HG02870 (cell line): ENCODE data around the gene POC1A.

Source experiments
- ATAC-seq: cut with Tn5 transposase; IDR thresholded peaks from one replicate; pipeline ENCODE4 v1.9.1; 2021; ENCODE audit warnings: mild to moderate bottlenecking, moderate library complexity; ENCODE audit not compliant: unreplicated experiment

POC1A gene

GRCh38 chr3:52070724-52071621 lies 83.2 kb downstream of the POC1A start:
- ATAC-seq = no peak

DNA sequence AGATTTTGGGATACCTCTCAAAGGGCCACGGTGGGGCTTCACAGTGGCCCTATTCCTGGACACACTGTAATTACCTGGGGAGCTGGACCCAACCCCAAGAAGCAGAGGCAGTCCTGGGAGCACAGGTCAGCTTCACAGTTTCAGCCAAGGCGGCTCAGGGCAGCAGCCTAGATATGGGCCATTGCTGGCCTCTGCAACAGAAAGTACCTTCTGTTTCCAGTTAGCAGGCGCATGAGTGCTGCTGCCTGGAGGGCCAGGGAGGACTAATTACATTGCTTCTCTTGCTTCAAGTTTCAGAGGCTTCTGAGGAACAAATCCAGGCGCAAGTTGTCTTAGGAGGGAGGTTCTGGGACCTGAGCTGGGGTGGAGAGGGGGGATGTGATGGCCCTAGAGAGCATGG lies 84.4 kb downstream of the POC1A start:
- no peak for ATAC-seq

DNA sequence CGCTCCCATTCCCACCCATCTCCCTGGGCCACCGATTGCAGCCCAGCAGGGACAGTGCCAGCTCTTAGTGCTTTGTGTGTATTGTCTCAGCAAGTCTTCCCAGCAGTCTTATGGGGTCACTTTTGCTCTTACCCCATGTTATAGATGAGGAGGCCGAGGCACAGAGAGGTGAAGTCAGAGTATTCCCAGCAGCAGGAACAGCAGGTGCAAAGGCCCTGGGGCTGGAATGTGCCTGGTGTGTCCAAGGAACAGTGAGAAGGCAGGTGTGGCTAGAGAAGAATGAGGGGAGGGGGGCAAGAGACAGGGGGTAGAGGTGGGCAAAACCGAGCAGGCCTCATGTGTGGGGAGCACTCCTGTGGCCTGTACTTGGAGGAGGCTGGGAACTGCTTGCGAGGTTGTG lies 85.1 kb downstream of the POC1A start:
- ATAC-seq = no peak

GRCh38 chr3:52068730-52069129 lies 85.5 kb downstream of the POC1A start:
- ATAC-seq = no peak

DNA sequence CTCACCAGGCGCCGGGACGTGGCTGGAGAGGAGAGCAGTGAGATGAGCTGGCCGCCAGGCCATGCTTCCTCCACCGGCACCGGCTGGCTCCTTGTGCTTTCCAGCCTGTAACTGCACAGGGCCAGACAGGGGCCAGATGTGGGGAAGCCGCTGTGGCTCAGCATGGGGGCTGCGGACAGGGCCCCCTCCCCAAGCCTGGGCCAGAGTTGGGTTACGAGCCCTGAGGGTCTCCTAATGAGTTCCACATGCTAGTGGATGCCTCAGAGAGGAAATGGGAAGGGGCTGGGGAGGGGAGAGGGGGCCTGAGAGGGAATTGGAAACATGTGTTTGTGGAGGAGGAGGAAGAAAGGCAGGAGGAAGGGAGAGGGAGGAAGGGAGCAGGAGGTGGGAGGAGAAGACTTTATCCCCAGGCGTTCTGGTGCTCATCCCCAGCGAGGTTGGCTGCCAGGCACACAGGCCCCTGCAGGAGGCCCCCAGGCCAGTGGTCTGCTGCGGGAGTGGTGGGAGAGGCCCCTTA lies 86.1 kb downstream of the POC1A start:
- no peak for ATAC-seq

- no peak for ATAC-seq
These were observed 86.7 kb downstream of the POC1A start for GRCh38 chr3:52067526-52067925.

DNA sequence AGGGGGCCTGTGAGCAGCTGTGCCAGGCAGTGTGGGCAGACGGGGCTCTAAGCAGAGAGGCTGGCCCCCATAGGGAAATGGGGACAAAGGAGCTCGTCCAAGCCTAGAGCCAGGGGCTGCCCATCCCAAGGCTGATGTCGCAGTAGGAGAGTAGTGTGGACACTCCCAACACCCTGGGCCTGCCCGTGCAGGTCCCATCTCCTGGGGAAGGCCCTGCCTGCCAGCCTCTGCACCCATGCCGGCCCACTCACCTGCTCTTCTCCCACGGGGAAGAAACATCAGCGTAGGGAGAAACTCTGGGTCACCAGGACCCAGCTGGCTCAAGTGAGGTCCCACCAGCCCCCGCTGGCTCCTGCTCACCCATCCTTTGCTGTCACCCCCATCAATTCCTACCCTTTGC lies 87.2 kb downstream of the POC1A start:
- ATAC-seq = no peak

GRCh38 chr3:52065264-52065756 lies 88.9 kb downstream of the POC1A start:
- ATAC-seq = no peak

- no peak for ATAC-seq
These were observed 89.7 kb downstream of the POC1A start for GRCh38 chr3:52064561-52064960.

GRCh38 chr3:52063026-52063723 lies 91.0 kb downstream of the POC1A start:
- no peak for ATAC-seq

DNA sequence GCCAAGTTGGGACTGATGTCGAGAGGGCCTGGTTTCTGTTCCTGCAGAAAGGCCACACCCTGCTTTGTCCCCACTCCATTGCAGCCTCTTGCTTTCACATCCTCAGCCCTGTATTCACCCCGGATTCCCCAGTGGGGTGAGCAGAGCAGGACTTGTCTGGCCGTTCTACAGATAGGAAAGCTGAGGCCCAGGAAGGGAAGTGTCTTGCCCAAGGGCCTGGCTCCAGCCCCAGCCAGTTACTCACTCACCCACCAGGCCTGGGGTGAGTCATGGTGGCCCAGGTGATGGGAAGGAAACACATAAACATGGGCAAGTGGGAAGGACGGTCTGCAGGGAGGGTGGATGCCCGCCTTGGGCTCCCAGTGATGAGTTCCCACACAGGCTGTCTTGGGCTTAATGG lies 91.7 kb downstream of the POC1A start:
- no peak for ATAC-seq

GRCh38 chr3:52061121-52061910 lies 92.9 kb downstream of the POC1A start:
- ATAC-seq = no peak

DNA sequence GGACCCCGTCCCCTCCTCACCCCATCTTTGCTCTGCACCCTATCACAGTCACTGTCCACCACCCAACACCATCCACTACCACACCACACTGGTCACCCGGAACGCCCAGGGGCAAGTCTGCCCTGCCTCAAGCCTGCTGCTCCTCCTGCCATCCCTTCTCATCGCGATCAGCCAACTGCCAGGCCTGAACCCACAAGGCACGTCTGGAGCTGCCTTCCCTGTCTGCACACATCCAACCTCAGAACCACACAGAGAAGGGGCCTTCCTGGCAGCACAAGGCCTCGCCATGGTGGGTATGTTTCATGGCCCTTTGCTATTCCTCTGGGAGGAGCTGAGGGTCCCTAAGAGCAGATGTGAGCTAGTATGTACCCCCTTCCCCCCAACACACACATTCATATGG lies 94.4 kb downstream of the POC1A start:
- ATAC-seq = no peak

- no peak for ATAC-seq
These were observed 96.3 kb downstream of the POC1A start for GRCh38 chr3:52057812-52058495.

- ATAC-seq = peak; percentile 77
These were observed 97.0 kb downstream of the POC1A start for GRCh38 chr3:52056968-52057811.

GRCh38 chr3:52056521-52056967 lies 97.7 kb downstream of the POC1A start, which contains the start of gene DUSP7:
Gene DUSP7, minus strand, starts transcription at chr3:52056571. Its CDS starts 205 bp downstream, at chr3:52056366.
- peak; percentile 26 for ATAC-seq

GRCh38 chr3:52055537-52056351 lies 98.5 kb downstream of the POC1A start:
- ATAC-seq = peak; percentile 2
